HG02884 (cell line): ENCODE results near the gene BOLA3.
"Not testable (repeated sequence)": the region's sequence is repeated elsewhere in the genome, so short reads cannot be mapped to it uniquely, and the experiment has no call there.

ENCODE experiments used
- ATAC-seq: cut with Tn5 transposase; IDR thresholded peaks from one replicate; pipeline ENCODE4 v1.9.1; 2021; ENCODE audit warnings: mild to moderate bottlenecking, moderate library complexity; ENCODE audit not compliant: unreplicated experiment

BOLA3 gene

DNA sequence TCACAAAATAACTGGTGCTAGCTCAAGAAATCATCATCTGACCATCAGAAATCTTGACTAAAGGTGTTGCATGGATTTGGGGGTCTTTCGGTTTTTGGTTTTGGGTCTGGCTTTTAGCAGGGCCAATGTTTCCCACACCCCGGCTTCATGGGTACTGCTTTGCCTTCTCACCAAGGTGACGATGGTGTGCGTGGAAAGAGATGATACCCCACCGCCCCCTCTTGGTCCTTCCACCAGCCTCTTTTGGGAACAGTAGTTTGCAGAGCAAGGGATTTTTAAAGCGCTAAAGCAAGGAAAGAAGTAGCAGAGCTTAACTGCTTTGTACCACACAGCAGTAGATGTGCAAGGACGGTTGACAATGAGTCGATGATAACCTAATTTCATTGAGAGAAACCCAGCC, 42.3 kb downstream of the BOLA3 start:
- ATAC-seq: no peak

DNA sequence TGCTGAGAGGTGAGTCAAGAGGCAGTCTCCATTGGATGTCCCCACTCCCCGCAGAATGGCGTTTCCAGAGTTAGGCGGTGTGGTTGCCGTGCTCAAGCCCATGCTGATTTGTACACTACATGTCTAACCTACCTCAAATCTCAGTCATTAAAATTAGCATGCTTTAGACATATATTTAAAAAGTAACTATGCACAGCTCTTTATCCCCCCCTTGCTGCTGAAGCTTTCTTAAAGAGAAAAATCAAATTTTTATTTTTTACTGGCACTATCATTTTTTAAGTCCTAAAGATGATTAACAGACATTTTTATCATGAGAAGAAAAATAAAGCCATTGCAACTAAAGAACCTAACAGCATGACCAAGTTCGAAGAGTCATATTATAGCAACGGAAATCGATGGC, 42.9 kb downstream of the BOLA3 start:
- ATAC-seq: no peak

DNA sequence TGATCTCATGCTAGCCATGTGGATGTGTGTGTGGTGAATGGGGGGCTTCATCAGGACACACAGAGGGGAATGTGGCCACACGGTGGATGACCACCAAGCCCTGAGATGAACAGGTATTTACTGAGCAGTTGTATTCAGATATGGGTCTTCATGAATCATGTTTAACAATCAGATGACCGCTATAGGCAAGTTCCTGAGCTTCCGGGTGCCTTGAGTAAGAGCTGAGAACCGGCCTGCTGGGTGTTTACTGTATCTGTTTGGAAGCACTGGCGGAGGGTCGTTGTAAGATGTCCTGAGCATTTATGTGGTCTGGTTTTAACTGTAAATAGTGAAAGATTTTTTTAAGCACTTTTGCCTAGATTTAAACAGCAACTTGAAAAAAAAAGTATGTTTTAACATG, 43.9 kb downstream of the BOLA3 start:
- no peak for ATAC-seq

DNA sequence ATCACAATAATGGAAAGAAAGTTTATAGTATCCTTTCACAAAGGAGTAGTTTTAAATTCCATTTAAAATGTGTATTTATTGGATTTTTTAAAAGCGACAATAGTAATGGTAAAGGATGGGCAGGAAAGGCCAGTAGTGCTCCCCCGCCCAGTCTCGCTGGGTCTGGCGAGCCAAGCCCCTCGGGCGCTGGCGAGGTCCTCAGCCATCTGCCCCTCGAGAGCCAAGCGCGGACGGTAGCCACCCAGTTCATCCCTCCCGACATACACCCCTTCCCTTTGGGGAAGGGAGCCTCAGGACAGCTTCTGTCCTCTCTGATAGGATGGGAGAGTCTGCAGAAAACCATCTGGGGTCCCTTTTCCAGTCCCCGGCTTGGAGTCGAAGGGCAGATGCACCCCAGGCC, 45.2 kb downstream of the BOLA3 start:
- ATAC-seq: no peak

DNA sequence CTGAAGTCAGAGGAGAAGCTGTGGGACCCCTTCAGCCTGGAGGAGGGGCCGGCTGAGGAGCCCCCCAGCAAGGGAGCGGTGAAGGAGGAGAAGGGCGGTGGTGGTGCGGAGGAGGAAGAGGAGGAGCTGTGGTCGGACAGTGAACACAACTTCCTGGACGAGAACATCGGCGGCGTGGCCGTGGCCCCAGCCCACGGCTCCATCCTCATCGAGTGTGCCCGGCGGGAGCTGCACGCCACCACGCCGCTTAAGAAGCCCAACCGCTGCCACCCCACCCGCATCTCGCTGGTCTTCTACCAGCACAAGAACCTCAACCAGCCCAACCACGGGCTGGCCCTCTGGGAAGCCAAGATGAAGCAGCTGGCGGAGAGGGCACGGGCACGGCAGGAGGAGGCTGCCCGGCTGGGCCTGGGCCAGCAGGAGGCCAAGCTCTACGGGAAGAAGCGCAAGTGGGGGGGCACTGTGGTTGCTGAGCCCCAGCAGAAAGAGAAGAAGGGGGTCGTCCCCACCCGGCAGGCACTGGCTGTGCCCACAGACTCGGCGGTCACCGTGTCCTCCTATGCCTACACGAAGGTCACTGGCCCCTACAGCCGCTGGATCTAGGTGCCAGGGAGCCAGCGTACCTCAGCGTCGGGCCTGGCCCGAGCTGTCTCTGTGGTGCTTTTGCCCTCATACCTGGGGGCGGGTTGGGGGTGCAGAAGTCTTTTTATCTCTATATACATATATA, 46.0 kb downstream of the BOLA3 start:
- no peak for ATAC-seq

DNA sequence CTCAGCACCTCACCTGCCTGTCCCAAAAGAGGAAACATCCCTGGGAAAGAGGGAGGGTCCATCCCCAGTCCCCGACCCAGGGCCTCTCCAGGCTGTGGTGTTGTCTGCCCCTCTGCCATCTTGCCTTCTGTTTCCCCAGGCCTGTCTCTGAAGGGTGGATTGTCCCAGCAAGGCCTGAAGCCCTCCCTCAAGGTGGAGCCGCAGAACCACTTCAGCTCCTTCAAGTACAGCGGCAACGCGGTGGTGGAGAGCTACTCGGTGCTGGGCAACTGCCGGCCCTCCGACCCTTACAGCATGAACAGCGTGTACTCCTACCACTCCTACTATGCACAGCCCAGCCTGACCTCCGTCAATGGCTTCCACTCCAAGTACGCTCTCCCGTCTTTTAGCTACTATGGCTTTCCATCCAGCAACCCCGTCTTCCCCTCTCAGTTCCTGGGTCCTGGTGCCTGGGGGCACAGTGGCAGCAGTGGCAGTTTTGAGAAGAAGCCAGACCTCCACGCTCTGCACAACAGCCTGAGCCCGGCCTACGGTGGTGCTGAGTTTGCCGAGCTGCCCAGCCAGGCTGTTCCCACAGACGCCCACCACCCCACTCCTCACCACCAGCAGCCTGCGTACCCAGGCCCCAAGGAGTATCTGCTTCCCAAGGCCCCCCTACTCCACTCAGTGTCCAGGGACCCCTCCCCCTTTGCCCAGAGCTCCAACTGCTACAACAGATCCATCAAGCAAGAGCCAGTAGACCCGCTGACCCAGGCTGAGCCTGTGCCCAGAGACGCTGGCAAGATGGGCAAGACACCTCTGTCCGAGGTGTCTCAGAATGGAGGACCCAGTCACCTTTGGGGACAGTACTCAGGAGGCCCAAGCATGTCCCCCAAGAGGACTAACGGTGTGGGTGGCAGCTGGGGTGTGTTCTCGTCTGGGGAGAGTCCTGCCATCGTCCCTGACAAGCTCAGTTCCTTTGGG, 47.2 kb downstream of the BOLA3 start:
- no peak for ATAC-seq

DNA sequence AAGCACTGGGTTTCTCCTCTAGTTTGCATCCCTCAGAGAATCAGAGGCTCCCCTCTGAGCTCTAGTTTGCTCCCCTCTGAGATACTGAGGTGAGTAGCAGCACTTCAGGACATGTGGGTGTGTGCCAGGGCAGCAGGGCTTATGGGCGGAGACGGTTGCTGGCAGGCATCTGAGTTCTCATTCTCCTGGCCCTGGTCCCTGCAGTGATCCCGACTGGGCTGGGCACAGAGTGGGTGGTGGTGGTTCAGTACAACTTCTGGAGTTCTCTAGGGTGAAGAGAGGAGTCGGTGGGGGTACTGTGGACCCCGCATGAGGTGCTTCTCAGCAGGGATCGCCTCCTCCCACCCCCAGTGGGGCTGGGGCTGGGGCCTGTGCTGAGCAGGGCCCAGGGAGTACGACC, 47.9 kb downstream of the BOLA3 start:
- no peak for ATAC-seq

DNA sequence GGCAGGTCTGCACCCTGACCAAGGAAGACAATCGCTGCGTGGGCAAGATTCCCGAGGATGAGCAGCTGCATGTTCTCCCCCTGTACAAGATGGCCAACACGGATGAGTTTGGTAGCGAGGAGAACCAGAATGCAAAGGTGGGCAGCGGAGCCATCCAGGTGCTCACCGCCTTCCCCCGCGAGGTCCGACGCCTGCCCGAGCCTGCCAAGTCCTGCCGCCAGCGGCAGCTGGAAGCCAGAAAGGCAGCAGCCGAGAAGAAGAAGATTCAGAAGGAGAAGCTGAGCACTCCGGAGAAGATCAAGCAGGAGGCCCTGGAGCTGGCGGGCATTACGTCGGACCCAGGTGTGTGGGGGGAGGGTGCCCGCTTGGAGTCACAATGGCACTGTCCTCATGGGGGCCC, 48.4 kb downstream of the BOLA3 start:
- no peak for ATAC-seq

DNA sequence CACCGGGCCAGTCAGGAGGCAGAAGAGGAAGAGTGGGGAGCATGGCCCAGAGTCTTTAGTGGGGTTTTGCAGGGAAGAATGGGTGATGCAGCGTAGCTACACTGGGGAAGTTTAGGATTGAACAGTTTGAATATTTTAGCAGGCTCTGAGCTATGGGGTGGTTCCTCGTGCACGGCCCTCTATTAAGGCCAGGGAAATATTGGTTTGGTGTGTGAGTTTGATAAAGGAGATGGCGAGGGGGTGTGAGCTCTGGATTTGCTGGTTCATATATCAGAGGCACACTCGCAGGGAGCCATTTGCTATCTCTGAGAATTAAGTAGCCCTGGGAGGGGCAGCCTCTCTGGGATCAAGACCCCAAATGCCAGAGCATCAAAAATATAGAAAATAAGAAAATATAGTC, 50.1 kb downstream of the BOLA3 start:
- ATAC-seq: no peak

DNA sequence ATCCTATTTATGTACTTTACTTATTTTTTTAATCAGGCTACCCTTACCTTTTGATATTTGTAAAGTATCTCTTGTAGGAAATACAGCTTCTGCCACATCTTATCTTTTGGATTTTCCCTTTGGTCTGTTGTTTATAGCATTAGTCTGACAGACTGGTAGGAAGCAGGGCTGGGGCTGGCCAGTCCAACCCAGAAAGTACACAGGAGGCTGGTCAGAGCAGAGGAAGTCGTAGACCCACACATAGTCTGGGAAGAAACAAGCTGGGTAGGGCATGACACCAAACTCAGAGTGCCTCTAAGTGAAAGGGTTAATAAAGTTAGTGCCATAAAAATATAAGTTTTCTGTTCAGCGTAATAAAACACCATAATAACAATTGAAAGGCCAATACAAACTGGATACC, 51.7 kb downstream of the BOLA3 start:
- ATAC-seq: no peak

DNA sequence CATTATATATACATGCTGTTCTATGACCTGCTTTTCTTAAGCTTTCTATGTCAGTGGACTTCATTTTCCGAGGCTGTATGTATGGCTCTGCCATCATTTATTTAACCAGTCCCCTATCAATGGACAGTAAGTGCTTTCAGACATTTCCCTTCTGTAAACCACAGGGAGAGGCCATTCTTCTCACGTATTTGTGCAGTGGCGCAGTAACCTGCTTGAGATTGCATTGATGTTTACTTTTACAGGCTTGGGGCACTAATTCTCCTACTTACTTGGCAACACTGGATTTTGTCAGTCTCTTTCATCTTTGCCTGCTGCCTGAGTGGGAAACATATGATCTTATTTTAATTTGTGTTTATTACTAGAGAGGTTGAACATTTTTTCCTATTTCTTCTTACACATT, 52.1 kb downstream of the BOLA3 start:
- ATAC-seq: no peak

DNA sequence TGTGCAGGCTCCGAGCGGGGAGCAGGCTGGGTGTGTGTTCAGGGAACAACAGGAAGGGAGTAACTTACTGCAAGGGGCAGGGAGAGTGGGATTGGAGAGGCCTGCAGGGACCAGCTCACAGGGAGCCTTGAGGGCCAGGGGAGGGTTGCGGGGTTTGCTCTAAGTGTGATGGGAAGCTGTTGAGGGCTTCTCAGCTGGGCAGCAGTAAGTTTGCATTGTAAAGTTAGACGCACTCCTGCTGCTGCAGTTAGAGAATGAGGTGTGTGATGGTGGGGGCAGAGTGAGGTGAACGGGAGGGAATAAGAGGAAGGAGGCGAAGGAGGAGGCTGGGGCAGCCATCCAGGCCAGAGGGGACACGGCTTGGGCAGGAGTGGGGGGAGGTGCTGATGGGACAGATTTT, 53.4 kb downstream of the BOLA3 start:
- no peak for ATAC-seq

DNA sequence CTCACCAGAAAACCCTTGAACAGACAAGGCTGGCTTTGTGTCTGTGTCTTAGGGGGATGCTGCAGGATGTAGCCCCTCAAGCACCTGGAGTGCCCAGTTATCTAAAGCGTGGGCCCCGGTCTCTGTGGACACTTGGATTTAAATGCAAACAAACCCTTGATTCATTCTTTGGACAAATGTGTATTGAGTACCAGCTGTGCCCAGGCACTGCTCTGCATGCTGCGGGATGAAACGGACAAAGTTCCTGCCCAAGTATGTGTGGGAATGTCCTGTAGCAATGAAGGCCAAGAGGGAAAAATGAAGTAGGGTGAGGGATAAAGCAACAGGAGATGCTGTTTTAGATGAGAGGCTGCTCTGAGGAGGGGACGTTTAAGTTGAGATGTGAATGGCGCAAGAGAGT, 53.9 kb downstream of the BOLA3 start:
- ATAC-seq: no peak

DNA sequence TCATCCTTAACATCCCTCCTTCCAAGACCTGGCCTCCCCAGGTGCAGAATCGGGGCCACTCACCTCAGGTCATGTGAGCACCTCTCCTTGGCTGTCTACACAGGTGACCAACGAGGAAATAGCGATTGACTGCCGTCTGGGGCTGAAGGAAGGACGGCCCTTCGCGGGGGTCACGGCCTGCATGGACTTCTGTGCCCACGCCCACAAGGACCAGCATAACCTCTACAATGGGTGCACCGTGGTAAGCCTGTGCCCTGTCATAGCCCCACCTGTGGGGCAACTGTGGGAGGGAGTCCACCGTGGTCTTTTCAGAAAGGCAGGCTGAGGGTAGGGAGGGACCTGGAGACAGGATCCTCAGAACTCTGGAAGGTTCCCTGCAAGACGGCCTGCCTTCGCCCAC, 54.3 kb downstream of the BOLA3 start:
- no peak for ATAC-seq

DNA sequence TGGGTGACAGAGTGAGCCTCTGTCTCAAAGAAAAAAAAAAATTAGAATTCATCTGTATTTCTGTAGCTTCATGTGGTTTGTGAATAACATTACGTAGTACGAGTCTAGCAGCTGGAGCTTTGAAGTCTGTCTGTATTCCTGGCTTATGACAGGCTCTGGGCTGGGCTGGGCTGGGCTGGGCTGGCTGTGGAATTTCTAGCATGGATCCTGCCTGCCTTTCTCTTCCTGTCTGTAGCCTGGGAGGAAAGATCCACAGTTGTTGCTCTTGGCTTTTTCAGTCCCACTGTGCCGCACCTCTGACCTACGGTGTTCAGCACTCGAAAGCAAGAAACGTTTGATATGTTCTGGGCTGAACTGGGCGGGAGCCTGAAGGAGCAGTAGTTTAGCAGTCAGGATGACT, 55.4 kb downstream of the BOLA3 start:
- ATAC-seq: no peak

DNA sequence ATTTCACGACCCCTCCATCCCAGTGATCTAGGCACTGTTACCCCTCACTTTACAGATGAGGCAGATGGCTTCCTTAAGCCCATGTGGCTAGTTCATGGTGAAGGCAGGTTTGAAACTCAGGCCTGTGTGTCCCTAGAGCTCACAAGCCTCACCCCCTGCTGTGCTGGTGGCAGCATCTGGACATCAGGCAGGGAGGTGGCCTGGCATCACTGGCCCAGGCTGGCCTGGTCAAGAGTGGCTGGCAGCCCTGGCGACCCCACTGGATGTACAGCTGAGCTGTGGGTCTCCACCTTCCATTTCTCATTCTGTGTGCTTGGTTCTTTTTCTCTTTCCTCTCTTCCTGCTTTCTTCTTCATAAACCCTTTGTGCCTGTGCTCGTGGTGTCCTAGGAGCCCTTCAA, 56.3 kb downstream of the BOLA3 start:
- ATAC-seq: no peak

DNA sequence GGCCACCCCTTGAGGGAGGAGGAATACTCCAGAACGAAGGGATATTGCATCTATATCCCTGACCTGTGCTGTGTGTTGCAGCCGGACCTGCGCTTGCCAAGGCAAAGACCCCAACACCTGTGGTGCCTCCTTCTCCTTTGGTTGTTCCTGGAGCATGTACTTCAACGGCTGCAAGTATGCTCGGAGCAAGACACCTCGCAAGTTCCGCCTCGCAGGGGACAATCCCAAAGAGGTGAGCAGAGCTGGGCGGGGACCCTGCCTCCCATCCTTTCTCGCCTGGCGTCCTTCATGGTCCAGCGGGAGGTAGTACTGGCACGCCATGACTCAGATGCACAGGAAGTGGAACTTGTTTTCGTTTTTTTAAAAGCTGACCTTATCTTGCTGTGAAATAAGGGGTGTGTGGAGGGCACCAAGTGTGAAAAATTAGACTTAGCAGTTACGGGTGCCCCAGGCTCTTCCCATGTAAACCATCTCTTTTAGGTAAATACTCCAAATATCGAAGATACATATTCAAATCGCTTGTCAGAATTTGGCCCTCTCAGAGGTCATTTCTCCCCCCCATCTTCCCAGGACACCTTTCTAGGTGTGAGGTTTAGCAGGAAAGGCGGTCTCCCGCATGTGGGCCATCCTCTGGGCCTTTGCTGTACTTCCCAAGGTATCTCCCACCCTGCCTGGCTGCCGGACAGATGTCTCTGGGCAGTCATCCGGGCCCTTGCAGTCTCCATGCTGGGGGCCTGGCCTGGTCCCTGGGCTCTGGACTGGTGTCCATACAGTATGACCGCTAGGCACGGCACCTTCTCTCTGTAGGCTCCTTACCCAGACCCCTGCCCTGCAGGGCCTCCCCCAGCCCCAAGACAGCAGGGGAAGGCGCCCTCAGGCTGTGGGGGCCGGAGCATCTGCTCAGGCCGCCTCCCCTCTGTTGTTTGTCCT, 57.6 kb downstream of the BOLA3 start:
- ATAC-seq: no peak

DNA sequence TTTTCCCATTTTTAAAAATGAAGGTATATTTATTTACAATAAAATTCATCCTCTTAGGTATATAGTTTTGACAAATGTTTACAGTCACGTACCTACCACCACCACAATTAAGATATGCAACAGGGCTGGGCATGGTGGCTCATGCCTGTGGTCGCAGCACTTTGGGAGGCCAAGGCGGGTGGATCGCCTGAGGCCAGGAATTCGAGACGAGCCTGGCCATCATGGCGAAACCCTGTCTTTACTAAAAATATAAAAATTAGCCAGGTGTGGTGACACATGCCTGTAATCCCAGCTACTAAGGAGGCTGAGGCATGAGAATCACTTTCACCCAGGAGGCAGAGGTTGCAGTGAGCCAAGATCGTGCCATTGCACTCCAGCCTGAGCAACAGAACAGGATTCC, 59.0 kb downstream of the BOLA3 start:
- ATAC-seq: not testable (repeated sequence)

DNA sequence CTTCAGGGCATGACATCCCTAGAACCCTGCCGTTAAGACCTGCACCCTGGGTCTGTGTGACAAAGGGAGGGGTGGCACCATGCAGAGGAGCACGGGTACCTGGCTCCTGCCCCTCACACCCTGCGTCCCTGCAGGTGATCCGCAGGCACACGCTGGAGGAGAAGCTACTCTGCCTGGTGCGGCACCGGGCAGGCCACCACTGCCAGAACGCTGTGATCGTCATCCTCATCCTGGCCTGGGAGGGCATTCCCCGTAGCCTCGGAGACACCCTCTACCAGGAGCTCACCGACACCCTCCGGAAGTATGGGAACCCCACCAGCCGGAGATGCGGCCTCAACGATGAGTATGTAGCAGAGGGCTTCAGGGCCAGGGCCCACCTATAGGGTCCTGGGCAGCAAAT, 60.0 kb downstream of the BOLA3 start:
- ATAC-seq: no peak

DNA sequence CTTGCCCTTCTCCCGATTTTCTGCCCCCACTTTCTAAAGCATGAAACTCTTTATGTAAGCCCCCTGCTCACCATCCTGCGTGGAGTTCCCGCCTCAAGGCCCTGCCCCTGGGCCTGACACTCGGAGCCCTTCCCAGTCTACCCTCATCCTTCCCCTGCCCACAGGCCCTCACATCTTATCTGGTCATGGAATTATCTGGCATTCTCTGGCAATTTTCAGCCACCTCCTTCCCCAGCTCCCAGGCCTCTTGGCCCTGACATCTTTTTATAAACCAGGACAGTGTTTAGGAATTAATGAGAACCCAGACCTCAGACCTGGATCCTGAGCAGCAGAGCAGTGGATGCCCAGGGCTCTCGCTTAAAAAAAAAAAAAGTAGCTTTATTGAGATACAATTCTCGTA, 61.7 kb downstream of the BOLA3 start:
- no peak for ATAC-seq
